ENCODE data around the gene NHEJ1. TPM values are rescaled to one million over a fixed set of nuclear protein-coding genes. Genes with fewer than 3 reads are reported as not detected.

NHEJ1 gene
- total RNA-seq, 2 experiments from 2014 or later: 12.7 to 14.3 TPM

DNA sequence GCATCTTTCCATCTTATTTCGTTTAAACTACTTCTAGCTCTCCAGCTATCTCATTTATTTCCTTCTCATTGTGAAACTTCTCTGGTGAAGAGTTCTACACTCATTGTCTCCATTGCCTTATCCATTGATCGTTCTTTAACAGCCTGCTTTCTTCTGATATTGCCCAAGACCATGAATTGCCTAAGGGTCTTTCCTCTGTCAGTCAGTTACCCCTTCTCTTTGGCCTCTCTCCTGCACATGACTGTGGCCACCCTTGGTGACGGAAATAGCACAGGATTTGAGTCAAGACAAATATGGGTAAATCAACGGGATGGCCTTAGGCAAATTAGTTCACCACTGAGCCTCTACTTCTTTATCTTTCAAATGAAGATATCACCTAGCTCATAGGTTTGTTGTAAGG, 26.6 kb downstream of the NHEJ1 start:
- Histone ChIP-seq H4K20me1 (ENCODE audit: insufficient read depth, low read length) (no peaks in the 10 kb centered on the region), H3K79me2 (ENCODE audit: insufficient read depth, low read depth, low read length) (no peaks in the 10 kb centered on the region), H3K4me3 (ENCODE audit: low read depth, low read length, poor library complexity, severe bottlenecking) (no peak overlapping the region), H3K4me2 (ENCODE audit: low read length) (no peak overlapping the region), H3K36me3 (ENCODE audit: insufficient read depth, low read length) (no peaks in the 10 kb centered on the region), H3K9me3 (ENCODE audit: low read length) (no peaks in the 10 kb centered on the region), H3K4me1 (ENCODE audit: insufficient read depth, low read length, poor library complexity, severe bottlenecking) (no peaks in the 10 kb centered on the region), H3K27ac (ENCODE audit: low read depth, low read length, poor library complexity, severe bottlenecking) (no peak overlapping the region), H3K9me2 (ENCODE audit: insufficient read depth, low read length) (no peaks in the 10 kb centered on the region), H2AFZ (ENCODE audit: low read length) (no peak overlapping the region)
- POLR2A ChIA-PET: interaction anchor here (0.5 to 1.9 kb wide), 3 partner anchors 11 to 181 kb away, joined by 3 to 8 read pairs (median 3); no protein-coding TSS in a partner anchor
- intact Hi-C loops (cut with micrococcal nuclease; ENCODE audit: unreplicated experiment): no loop called here
- no peak for DNase-seq (ENCODE audit: low spot score)
- TF ChIP-seq, protein P1, sequence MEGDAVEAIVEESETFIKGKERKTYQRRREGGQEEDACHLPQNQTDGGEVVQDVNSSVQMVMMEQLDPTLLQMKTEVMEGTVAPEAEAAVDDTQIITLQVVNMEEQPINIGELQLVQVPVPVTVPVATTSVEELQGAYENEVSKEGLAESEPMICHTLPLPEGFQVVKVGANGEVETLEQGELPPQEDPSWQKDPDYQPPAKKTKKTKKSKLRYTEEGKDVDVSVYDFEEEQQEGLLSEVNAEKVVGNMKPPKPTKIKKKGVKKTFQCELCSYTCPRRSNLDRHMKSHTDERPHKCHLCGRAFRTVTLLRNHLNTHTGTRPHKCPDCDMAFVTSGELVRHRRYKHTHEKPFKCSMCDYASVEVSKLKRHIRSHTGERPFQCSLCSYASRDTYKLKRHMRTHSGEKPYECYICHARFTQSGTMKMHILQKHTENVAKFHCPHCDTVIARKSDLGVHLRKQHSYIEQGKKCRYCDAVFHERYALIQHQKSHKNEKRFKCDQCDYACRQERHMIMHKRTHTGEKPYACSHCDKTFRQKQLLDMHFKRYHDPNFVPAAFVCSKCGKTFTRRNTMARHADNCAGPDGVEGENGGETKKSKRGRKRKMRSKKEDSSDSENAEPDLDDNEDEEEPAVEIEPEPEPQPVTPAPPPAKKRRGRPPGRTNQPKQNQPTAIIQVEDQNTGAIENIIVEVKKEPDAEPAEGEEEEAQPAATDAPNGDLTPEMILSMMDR (conservative IDR thresholded peaks at IDR 0.05; ENCODE audit: low read length): no peak
- no peak for TF ChIP-seq EZH2phosphoT487 (IDR thresholded peaks at IDR 0.05; ENCODE audit: borderline replicate concordance, low read depth, low read length)
- CTCF ChIA-PET (ENCODE audit: unreplicated experiment): interaction anchor here (1.4 kb wide), 1 partner anchor 11 kb away, joined by 3 read pairs; no protein-coding TSS in a partner anchor
- BruUV-seq (replicated peaks): no TSS peak

DNA sequence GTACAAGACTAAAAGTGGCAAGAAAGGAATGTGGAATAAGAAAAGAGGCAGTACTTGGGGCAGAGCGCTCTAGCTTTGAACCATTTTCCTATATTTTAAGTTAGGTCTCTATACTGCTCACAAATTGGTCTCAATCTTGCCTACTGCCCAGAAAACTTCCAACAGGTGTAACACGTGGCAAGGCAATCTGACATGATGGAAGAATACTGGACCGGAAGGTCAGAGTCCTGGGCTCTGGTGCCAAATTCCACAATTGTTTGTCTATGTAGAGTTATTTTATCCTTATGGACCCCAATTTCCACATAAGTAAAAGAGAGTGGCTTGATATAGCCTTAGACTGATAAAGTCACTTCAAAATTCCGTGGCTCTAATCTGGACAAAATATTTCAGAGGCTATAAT, 28.9 kb downstream of the NHEJ1 start:
- Histone ChIP-seq H3K4me3 (ENCODE audit: low read depth, low read length, poor library complexity, severe bottlenecking) (no peak overlapping the region), H3K79me2 (ENCODE audit: insufficient read depth, low read depth, low read length) (no peaks in the 10 kb centered on the region), H3K9me2 (ENCODE audit: insufficient read depth, low read length) (no peaks in the 10 kb centered on the region), H3K4me1 (ENCODE audit: insufficient read depth, low read length, poor library complexity, severe bottlenecking) (no peaks in the 10 kb centered on the region), H3K36me3 (ENCODE audit: insufficient read depth, low read length) (no peaks in the 10 kb centered on the region), H3K9me3 (ENCODE audit: low read length) (no peaks in the 10 kb centered on the region), H4K20me1 (ENCODE audit: insufficient read depth, low read length) (no peaks in the 10 kb centered on the region), H3K27ac (ENCODE audit: low read depth, low read length, poor library complexity, severe bottlenecking) (no peak overlapping the region), H2AFZ (ENCODE audit: low read length) (no peak overlapping the region), H3K4me2 (ENCODE audit: low read length) (no peak overlapping the region)
- CTCF ChIA-PET (ENCODE audit: unreplicated experiment): no interaction called here
- TF ChIP-seq, protein P1 (conservative IDR thresholded peaks at IDR 0.05; ENCODE audit: low read length): no peak
- TF ChIP-seq EZH2phosphoT487 (IDR thresholded peaks at IDR 0.05; ENCODE audit: borderline replicate concordance, low read depth, low read length): no peak
- BruUV-seq (replicated peaks): no TSS peak
- intact Hi-C loops (cut with micrococcal nuclease; ENCODE audit: unreplicated experiment): no loop called here
- no peak for DNase-seq (ENCODE audit: low spot score)
- POLR2A ChIA-PET: no interaction called here

DNA sequence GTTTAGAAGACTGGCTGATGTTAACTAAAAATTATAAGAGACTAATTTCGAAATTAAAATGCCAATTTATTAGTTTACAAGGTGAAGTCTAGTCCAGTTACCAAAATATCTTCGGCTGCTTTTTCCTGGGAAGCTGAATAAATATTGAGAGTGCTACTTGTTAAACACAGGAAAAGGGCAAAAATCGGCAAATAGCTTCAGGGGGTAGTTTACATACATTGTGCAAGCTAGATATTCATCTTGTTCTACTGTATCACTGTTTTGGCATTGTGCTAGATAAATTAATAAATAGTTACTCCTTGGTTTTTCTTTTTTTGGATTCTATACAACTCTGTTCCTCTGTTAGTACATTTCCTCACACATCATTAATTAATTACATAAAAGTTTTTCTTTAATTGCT, 29.3 kb downstream of the NHEJ1 start:
- Histone ChIP-seq H3K9me2 (ENCODE audit: insufficient read depth, low read length) (no peaks in the 10 kb centered on the region), H3K27ac (ENCODE audit: low read depth, low read length, poor library complexity, severe bottlenecking) (no peak overlapping the region), H3K4me3 (ENCODE audit: low read depth, low read length, poor library complexity, severe bottlenecking) (no peak overlapping the region), H2AFZ (ENCODE audit: low read length) (no peak overlapping the region), H3K4me1 (ENCODE audit: insufficient read depth, low read length, poor library complexity, severe bottlenecking) (no peaks in the 10 kb centered on the region), H3K9me3 (ENCODE audit: low read length) (no peaks in the 10 kb centered on the region), H3K79me2 (ENCODE audit: insufficient read depth, low read depth, low read length) (no peaks in the 10 kb centered on the region), H3K36me3 (ENCODE audit: insufficient read depth, low read length) (no peaks in the 10 kb centered on the region), H4K20me1 (ENCODE audit: insufficient read depth, low read length) (no peaks in the 10 kb centered on the region), H3K4me2 (ENCODE audit: low read length) (no peak overlapping the region)
- intact Hi-C loops (cut with micrococcal nuclease; ENCODE audit: unreplicated experiment): no loop called here
- POLR2A ChIA-PET: no interaction called here
- DNase-seq (ENCODE audit: low spot score): no peak
- BruUV-seq (replicated peaks): no TSS peak
- CTCF ChIA-PET (ENCODE audit: unreplicated experiment): no interaction called here
- no peak for TF ChIP-seq EZH2phosphoT487 (IDR thresholded peaks at IDR 0.05; ENCODE audit: borderline replicate concordance, low read depth, low read length)
- TF ChIP-seq, protein P1 (conservative IDR thresholded peaks at IDR 0.05; ENCODE audit: low read length): no peak
